ENCODE measurements around the gene ZNF607.

DNA sequence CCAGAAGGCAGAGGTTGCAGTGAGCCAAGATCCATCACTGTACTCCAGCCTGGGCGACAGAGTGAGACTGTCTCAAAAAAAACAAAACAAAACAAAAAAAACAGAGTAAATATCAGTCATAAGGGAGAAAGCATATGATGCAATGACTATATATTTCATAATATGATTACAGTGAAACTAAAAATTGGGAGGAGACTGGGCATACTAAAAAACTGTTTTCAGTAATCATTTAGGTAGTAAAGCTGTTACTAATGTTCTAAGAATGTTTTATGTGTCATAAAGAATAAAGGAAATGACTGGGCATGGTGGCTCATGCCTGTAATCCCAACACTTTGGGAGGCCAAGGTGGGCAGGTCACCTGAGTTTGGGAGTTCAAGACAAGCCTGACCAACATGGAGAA, 43.9 kb upstream of the ZNF607 start:
- TF ChIP-seq, protein P1, sequence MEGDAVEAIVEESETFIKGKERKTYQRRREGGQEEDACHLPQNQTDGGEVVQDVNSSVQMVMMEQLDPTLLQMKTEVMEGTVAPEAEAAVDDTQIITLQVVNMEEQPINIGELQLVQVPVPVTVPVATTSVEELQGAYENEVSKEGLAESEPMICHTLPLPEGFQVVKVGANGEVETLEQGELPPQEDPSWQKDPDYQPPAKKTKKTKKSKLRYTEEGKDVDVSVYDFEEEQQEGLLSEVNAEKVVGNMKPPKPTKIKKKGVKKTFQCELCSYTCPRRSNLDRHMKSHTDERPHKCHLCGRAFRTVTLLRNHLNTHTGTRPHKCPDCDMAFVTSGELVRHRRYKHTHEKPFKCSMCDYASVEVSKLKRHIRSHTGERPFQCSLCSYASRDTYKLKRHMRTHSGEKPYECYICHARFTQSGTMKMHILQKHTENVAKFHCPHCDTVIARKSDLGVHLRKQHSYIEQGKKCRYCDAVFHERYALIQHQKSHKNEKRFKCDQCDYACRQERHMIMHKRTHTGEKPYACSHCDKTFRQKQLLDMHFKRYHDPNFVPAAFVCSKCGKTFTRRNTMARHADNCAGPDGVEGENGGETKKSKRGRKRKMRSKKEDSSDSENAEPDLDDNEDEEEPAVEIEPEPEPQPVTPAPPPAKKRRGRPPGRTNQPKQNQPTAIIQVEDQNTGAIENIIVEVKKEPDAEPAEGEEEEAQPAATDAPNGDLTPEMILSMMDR (conservative IDR thresholded peaks at IDR 0.05; ENCODE audit: low read depth in 2 of 2), result no peak
- TF ChIP-seq EZH2 (IDR thresholded peaks at IDR 0.05; ENCODE audit: low read depth, unreplicated experiment), result no peak
- TF ChIP-seq POLR2AphosphoS5 (IDR thresholded peaks at IDR 0.05; ENCODE audit: low read depth), result no peak
- TF ChIP-seq CREB1 (CRISPR knock-in tag; IDR thresholded peaks at IDR 0.05; ENCODE audit: low read depth), result no peak
- no peak for TF ChIP-seq EZH2phosphoT487 (IDR thresholded peaks at IDR 0.05; ENCODE audit: unreplicated experiment)

All from GM23338 (cell line).